ENCODE data around the gene IRF2BPL.

The IRF2BPL gene

GRCh38 chr14:77055306-77055705 is 26.8 kb upstream of the IRF2BPL start:
- H3K4me3 ChIP-seq (ENCODE audit: low read depth, low read length) = no peak overlapping the region

- no peak overlapping the region for H3K4me3 ChIP-seq (ENCODE audit: low read depth, low read length)
Measured at GRCh38 chr14:77053046-77053841, 24.7 kb upstream of the IRF2BPL start.

- no peak overlapping the region for H3K4me3 ChIP-seq (ENCODE audit: low read depth, low read length)
Measured at GRCh38 chr14:77052281-77053044, 24.0 kb upstream of the IRF2BPL start.

- no peak overlapping the region for H3K4me3 ChIP-seq (ENCODE audit: low read depth, low read length)
Measured at GRCh38 chr14:77051116-77051515, 22.6 kb upstream of the IRF2BPL start.

GRCh38 chr14:77046721-77047120 is 18.2 kb upstream of the IRF2BPL start:
- no peak overlapping the region for H3K4me3 ChIP-seq (ENCODE audit: low read depth, low read length)

- H3K4me3 ChIP-seq (ENCODE audit: low read depth, low read length) = no peak overlapping the region
Measured at GRCh38 chr14:77045238-77046162, 17.0 kb upstream of the IRF2BPL start.

- no peak overlapping the region for H3K4me3 ChIP-seq (ENCODE audit: low read depth, low read length)
Measured at GRCh38 chr14:77044783-77045237, 16.3 kb upstream of the IRF2BPL start.

GRCh38 chr14:77043984-77044485 is 15.5 kb upstream of the IRF2BPL start:
- H3K4me3 ChIP-seq (ENCODE audit: low read depth, low read length) = no peak overlapping the region

- no peak overlapping the region for H3K4me3 ChIP-seq (ENCODE audit: low read depth, low read length)
Measured at GRCh38 chr14:77043177-77043983, 14.9 kb upstream of the IRF2BPL start.

GRCh38 chr14:77041881-77042545 is 13.5 kb upstream of the IRF2BPL start:
- no peak overlapping the region for H3K4me3 ChIP-seq (ENCODE audit: low read depth, low read length)

GRCh38 chr14:77040741-77041653 is 12.5 kb upstream of the IRF2BPL start:
- peak overlapping the region; percentile 37 for H3K4me3 ChIP-seq (ENCODE audit: low read depth, low read length)

- peak overlapping the region; percentile 37 for H3K4me3 ChIP-seq (ENCODE audit: low read depth, low read length)
Measured at GRCh38 chr14:77040059-77040740, 11.7 kb upstream of the IRF2BPL start.

- peak overlapping the region; percentile 25 for H3K4me3 ChIP-seq (ENCODE audit: low read depth, low read length)
Measured at GRCh38 chr14:77039285-77040058, 11.0 kb upstream of the IRF2BPL start.

- H3K4me3 ChIP-seq (ENCODE audit: low read depth, low read length) = no peak overlapping the region
Measured at GRCh38 chr14:77037938-77038568, 9.5 kb upstream of the IRF2BPL start.

GRCh38 chr14:77037215-77037937 is 8.9 kb upstream of the IRF2BPL start:
- no peak overlapping the region for H3K4me3 ChIP-seq (ENCODE audit: low read depth, low read length)

Measured in iPS-11a (cell line).